HL-60 (cell line): ENCODE measurements around the gene CRYBB3.
"Not testable (repeated sequence)": the region's sequence is repeated elsewhere in the genome, so short reads cannot be mapped to it uniquely, and the experiment has no call there.

Experiments used
- GABPA ChIP-seq: IDR thresholded peaks from 2 replicates; pipeline ENCODE4 v1.6.1; 2012; ENCODE audit warnings: low read depth
- POLR2AphosphoS5 ChIP-seq: IDR thresholded peaks from 2 replicates; pipeline ENCODE4 v1.6.1; 2012; ENCODE audit warnings: low read depth
- SPI1 ChIP-seq: IDR thresholded peaks from 2 replicates; pipeline ENCODE4 v1.6.1; 2012; ENCODE audit warnings: low read depth, mild to moderate bottlenecking, borderline replicate concordance
- TF ChIP-seq, protein P1 (sequence below): IDR thresholded peaks from one replicate; pipeline ENCODE4 v1.5.1; 2011; ENCODE audit warnings: low read length, control low read depth, inconsistent platforms; ENCODE audit not compliant: insufficient read depth
- TF ChIP-seq, protein P2 (sequence below): IDR thresholded peaks from 2 replicates; pipeline ENCODE4 v1.6.1; 2012; ENCODE audit warnings: low read depth; ENCODE audit not compliant: insufficient replicate concordance

DNA sequence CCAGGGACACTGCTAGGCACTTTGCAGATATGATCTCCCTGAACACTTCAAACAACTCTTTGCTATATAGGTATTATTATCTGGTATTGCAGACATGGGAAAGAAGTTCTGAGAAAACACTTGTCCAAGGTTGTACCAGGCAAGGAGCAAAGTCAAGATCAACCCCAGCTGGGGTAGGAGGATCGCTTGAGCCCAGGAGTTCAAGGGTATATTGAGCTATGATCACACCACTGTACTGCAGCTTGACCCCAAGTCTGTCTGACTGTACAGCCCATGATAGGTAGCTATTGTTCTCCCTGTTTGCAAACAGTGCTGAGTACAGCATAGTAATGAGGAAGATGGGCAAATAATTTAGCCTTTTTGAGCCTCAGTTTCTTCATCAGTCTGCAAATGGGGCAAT, 55.5 kb downstream of the CRYBB3 start:
- TF ChIP-seq, protein P1, sequence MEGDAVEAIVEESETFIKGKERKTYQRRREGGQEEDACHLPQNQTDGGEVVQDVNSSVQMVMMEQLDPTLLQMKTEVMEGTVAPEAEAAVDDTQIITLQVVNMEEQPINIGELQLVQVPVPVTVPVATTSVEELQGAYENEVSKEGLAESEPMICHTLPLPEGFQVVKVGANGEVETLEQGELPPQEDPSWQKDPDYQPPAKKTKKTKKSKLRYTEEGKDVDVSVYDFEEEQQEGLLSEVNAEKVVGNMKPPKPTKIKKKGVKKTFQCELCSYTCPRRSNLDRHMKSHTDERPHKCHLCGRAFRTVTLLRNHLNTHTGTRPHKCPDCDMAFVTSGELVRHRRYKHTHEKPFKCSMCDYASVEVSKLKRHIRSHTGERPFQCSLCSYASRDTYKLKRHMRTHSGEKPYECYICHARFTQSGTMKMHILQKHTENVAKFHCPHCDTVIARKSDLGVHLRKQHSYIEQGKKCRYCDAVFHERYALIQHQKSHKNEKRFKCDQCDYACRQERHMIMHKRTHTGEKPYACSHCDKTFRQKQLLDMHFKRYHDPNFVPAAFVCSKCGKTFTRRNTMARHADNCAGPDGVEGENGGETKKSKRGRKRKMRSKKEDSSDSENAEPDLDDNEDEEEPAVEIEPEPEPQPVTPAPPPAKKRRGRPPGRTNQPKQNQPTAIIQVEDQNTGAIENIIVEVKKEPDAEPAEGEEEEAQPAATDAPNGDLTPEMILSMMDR, result not testable (repeated sequence)
- not testable (repeated sequence) for TF ChIP-seq SPI1, GABPA, POLR2AphosphoS5
- TF ChIP-seq, protein P2, sequence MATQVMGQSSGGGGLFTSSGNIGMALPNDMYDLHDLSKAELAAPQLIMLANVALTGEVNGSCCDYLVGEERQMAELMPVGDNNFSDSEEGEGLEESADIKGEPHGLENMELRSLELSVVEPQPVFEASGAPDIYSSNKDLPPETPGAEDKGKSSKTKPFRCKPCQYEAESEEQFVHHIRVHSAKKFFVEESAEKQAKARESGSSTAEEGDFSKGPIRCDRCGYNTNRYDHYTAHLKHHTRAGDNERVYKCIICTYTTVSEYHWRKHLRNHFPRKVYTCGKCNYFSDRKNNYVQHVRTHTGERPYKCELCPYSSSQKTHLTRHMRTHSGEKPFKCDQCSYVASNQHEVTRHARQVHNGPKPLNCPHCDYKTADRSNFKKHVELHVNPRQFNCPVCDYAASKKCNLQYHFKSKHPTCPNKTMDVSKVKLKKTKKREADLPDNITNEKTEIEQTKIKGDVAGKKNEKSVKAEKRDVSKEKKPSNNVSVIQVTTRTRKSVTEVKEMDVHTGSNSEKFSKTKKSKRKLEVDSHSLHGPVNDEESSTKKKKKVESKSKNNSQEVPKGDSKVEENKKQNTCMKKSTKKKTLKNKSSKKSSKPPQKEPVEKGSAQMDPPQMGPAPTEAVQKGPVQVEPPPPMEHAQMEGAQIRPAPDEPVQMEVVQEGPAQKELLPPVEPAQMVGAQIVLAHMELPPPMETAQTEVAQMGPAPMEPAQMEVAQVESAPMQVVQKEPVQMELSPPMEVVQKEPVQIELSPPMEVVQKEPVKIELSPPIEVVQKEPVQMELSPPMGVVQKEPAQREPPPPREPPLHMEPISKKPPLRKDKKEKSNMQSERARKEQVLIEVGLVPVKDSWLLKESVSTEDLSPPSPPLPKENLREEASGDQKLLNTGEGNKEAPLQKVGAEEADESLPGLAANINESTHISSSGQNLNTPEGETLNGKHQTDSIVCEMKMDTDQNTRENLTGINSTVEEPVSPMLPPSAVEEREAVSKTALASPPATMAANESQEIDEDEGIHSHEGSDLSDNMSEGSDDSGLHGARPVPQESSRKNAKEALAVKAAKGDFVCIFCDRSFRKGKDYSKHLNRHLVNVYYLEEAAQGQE, result not testable (repeated sequence)
